Measurements from ENCODE around the gene TTC7B.

TTC7B gene

GRCh38 chr14:90733139-90733808 lies 83.0 kb downstream of the TTC7B start:
- no peak for DNase-seq

GRCh38 chr14:90732718-90733117 lies 83.5 kb downstream of the TTC7B start:
- DNase-seq, result no peak

- DNase-seq, result no peak
Observed at GRCh38 chr14:90732139-90732538, 84.1 kb downstream of the TTC7B start.

GRCh38 chr14:90731487-90731886 lies 84.7 kb downstream of the TTC7B start:
- DNase-seq, result peak; percentile 84

GRCh38 chr14:90730206-90730766 lies 85.9 kb downstream of the TTC7B start:
- DNase-seq, result no peak

GRCh38 chr14:90728951-90729350 lies 87.3 kb downstream of the TTC7B start:
- DNase-seq, result no peak

GRCh38 chr14:90727082-90727481 lies 89.1 kb downstream of the TTC7B start:
- DNase-seq, result no peak

GRCh38 chr14:90726656-90727055 lies 89.6 kb downstream of the TTC7B start:
- DNase-seq, result peak; percentile 28

GRCh38 chr14:90724866-90725265 lies 91.4 kb downstream of the TTC7B start:
- peak; percentile 70 for DNase-seq

GRCh38 chr14:90722590-90722989 lies 93.6 kb downstream of the TTC7B start:
- DNase-seq, result no peak

- DNase-seq, result no peak
Observed at GRCh38 chr14:90721619-90722305, 94.5 kb downstream of the TTC7B start.

- no peak for DNase-seq
Observed at GRCh38 chr14:90720832-90721231, 95.4 kb downstream of the TTC7B start.

GRCh38 chr14:90720336-90720735 lies 95.9 kb downstream of the TTC7B start:
- no peak for DNase-seq

- DNase-seq, result no peak
Observed at GRCh38 chr14:90717916-90718315, 98.3 kb downstream of the TTC7B start.

- no peak for DNase-seq
Observed at GRCh38 chr14:90715993-90716392, 100.2 kb downstream of the TTC7B start.

GRCh38 chr14:90715495-90715894 lies 100.7 kb downstream of the TTC7B start:
- DNase-seq, result no peak

- no peak for DNase-seq
Observed at GRCh38 chr14:90714811-90715210, 101.4 kb downstream of the TTC7B start.

GRCh38 chr14:90704738-90705392 lies 111.4 kb downstream of the TTC7B start:
- DNase-seq, result no peak

GRCh38 chr14:90703841-90704737 lies 112.1 kb downstream of the TTC7B start:
- DNase-seq, result no peak

- no peak for DNase-seq
Observed at GRCh38 chr14:90700933-90701776, 115.1 kb downstream of the TTC7B start.

GRCh38 chr14:90699016-90699415 lies 117.2 kb downstream of the TTC7B start:
- DNase-seq, result no peak

GRCh38 chr14:90698379-90698869 lies 117.8 kb downstream of the TTC7B start:
- DNase-seq, result peak; percentile 25

All from NCI-H187 treated with DMSO at 0.1 percent for 48 hours (cell line).